ENCODE measurements around the gene FMN1.

- TF ChIP-seq CTCF (IDR thresholded peaks at IDR 0.05), result no peak
- TF ChIP-seq SIN3A (IDR thresholded peaks at IDR 0.05; ENCODE audit: borderline replicate concordance, insufficient read depth, low read depth, low read length), result no peak
- no peak for TF ChIP-seq REST (IDR thresholded peaks at IDR 0.05; ENCODE audit: insufficient read depth in 1 of 2, low read depth in 2 of 2, low read length in 1 of 2)
- no peak for TF ChIP-seq POLR2AphosphoS5 (IDR thresholded peaks at IDR 0.05; ENCODE audit: low read depth, low read length)
- TF ChIP-seq TCF7L2 (IDR thresholded peaks at IDR 0.05; ENCODE audit: low read depth, low read length), result no peak
Measured at GRCh38 chr15:33198541-33198940, 4.0 kb upstream of the FMN1 start.
